Ascending aorta (tissue), 2 donors: ENCODE measurements around the gene PLXND1. TPM values are rescaled to one million over a fixed set of nuclear protein-coding genes. Genes with fewer than 3 reads are reported as not detected.

Source experiments
- DNase-seq, 2 donors: peaks; one replicate each; pipeline ENCODE4 v3.0.0-alpha.2; 2019; ENCODE audit warnings: low spot score in 2 of 2
- H3K27ac ChIP-seq, 2 donors: fragments of 200-600 bp; sonication (generic); one replicate each; pipeline ENCODE4 v1.5.1; 2016 to 2017; ENCODE audit warnings: mild to moderate bottlenecking in 1 of 2
- H3K27me3 ChIP-seq: fragments of 200-600 bp; sonication (generic); one replicate; pipeline ENCODE4 v1.5.1; 2017
- H3K36me3 ChIP-seq, 2 donors: fragments of 200-600 bp; sonication (generic); one replicate each; pipeline ENCODE4 v1.5.1; 2016
- H3K4me1 ChIP-seq, 2 donors: fragments of 200-600 bp; sonication (generic); one replicate each; pipeline ENCODE4 v1.5.1; 2016 to 2017; ENCODE audit warnings: mild to moderate bottlenecking in 1 of 2
- H3K4me3 ChIP-seq, 2 donors: fragments of 200-600 bp; sonication (generic); one replicate each; pipeline ENCODE4 v1.5.1; 2016 to 2017; ENCODE audit warnings: mild to moderate bottlenecking in 1 of 2
- H3K9me3 ChIP-seq, 2 donors: fragments of 200-600 bp; sonication (generic); one replicate each; pipeline ENCODE4 v1.5.1; 2016
- CTCF ChIP-seq, 3 experiments: fragments of 200-600 bp in 2 of 3; fragments of 450-650 bp in 1 of 3; sonication (generic) in 2 of 3; IDR thresholded peaks; one replicate each; pipeline ENCODE4 v1.5.1; 2016 to 2019; ENCODE audit warnings: antibody characterized with exemption in 3 of 3, mild to moderate bottlenecking in 1 of 3, moderate library complexity in 1 of 3
- intact Hi-C: fragments of 100-400 bp; cut with DNase I; formaldehyde crosslinking; loops from one replicate; pipeline ENCODE4 v1.15.1; 2023
- total RNA-seq: library from RNA; depleted of rRNA; stranded (reverse); fragments of >200 nt; gene quantifications from one replicate; pipeline ENCODE4 v1.1.0, GENCODE V29; 2016

PLXND1 gene
- total RNA-seq, 1 donor from 2014 or later, result 407 TPM

DNA sequence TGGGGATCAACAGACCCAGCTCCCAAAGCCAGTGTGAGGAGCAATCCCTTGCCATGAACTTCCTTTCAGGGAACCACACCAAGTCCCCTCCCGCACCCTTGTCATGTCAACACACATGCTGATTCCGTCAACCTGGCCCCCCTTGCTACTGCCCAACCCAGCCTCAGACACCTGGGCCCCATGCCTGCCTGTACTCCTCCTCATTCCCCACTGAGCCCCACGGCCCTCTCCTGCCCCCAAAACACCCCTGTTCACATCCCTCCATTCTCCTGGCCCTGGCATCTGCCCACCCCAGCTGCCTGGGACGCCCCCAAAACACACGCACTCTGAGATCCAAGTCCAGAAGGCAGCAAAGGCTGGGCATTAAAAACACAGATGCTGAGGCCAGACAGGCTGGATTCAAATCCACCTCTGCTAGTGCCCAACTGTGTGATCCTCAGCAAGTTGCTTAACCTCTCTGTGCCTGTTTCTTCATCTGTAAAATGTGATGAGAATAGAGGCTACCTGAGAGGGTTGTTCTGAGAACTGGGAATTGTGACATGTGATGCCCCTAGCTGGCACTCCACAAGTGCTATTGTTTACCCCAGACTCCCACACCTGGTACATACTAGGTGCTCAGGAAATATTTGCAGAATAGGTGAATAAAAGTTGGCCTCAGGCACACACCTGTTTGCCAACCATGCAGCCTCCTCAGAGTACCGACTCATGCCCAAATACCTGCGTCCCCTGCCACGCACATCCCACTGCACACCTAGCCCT is 2.3 kb downstream of the PLXND1 start:
- H3K36me3 ChIP-seq, result no peaks in the 10 kb centered on the region
- H3K4me1 ChIP-seq, result peaks cover 21 to 59% of the 10 kb centered on the region in 2 donors
- H3K4me3 ChIP-seq, result peak overlapping the region; percentile 84 to 90
- no peaks in the 10 kb centered on the region for H3K9me3 ChIP-seq
- peak overlapping the region; percentile 85 to 93 for H3K27ac ChIP-seq
- intact Hi-C loops, result loop anchor here (1.0 to 2.0 kb wide), 3 partner anchors 8 to 43 kb away; no protein-coding TSS in a partner anchor
- no peak for TF ChIP-seq CTCF (IDR thresholded peaks at IDR 0.05)
- no peak for DNase-seq
- H3K27me3 ChIP-seq, result no peaks in the 10 kb centered on the region

DNA sequence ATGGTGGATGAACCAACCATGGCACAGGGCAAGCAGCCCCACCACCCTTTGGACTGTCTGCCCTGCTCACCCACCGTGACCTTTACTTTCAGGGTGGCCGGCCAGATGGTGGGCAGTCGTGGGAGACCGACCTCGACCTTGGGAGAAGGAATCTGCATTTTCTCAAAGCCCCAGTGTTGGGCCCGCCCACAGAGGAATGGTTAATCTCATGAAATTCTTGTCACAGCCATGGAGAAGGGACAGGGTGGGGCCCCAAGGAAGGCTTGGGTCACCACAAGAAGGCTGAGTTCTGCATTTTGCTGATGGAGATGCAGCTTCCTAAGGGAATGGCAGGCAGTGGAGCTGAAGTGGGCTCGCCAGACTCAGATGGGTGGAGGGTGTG is 2.9 kb downstream of the PLXND1 start:
- Histone ChIP-seq H3K27ac (peak overlapping the region; percentile 85 to 93), H3K4me1 (peaks cover 23 to 59% of the 10 kb centered on the region in 2 donors)
- intact Hi-C loops, result loop anchor here (1.0 kb wide), 1 partner anchor 23 kb away; no protein-coding TSS in a partner anchor

DNA sequence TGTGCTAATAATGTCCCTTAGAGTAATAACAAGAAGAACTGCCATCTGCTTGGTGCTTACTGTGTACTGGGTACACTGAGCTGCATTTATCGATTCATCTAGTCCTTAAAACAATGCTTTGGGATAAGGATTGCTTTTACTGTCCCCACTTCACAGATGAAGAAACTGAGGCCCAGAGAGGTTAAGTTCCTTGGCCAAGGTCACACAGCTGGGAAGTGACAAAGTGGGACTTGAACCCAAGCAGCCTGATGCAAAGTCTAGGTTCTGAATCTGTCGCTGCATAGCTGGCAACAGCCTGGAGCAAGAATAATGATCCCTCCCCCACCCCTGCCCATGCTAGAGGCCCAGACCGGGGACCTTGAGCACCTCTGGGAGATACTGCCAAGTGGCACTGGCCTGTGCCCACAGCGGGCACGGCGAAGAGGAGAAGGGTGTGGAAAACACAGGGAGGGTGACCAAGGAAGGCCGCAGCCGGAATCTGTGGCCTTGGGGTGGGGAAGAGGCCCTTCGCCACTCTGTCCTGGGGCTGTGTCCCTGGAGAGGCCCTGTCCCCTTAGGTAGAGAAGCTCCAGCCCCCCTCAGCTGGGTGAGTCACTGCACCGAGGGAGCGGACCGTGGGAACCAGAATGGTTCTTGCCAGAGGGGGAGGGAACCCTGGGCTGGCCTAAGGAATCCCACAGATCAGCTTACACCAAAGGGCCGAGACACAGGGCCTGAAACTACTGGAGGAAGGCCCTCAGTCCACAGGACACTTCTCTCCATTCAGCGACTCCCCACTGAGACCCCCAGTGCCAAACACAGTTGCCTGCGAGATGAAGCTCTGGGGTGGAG is 3.5 kb downstream of the PLXND1 start:
- no peak for TF ChIP-seq CTCF (IDR thresholded peaks at IDR 0.05)
- Histone ChIP-seq H3K36me3 (no peaks in the 10 kb centered on the region), H3K4me3 (peak overlapping the region; percentile 31 to 84), H3K27me3 (no peaks in the 10 kb centered on the region), H3K4me1 (peaks cover 29 to 60% of the 10 kb centered on the region in 2 donors), H3K9me3 (no peaks in the 10 kb centered on the region), H3K27ac (peak overlapping the region; percentile 85 to 93)
- DNase-seq, result peak; percentile 53 to 93
- intact Hi-C loops, result loop anchor here (1.0 kb wide), 1 partner anchor 23 kb away; no protein-coding TSS in a partner anchor

More for the DNA sequence above, 2.9 kb downstream of the PLXND1 start:
- no peak for TF ChIP-seq CTCF (IDR thresholded peaks at IDR 0.05)
- no peak for DNase-seq
- Histone ChIP-seq H3K4me3 (peak overlapping the region; percentile 84 to 90), H3K9me3 (no peaks in the 10 kb centered on the region), H3K27me3 (no peaks in the 10 kb centered on the region), H3K36me3 (no peaks in the 10 kb centered on the region)

- intact Hi-C loops, result no loop called here
- peak overlapping the region; percentile 31 to 84 for H3K4me3 ChIP-seq
- no peaks in the 10 kb centered on the region for H3K36me3 ChIP-seq
- H3K27me3 ChIP-seq, result no peaks in the 10 kb centered on the region
- no peak for TF ChIP-seq CTCF (IDR thresholded peaks at IDR 0.05)
- H3K4me1 ChIP-seq, result peaks cover 35 to 60% of the 10 kb centered on the region in 2 donors
- no peaks in the 10 kb centered on the region for H3K9me3 ChIP-seq
- H3K27ac ChIP-seq, result peak overlapping the region; percentile 85 to 93
- DNase-seq, result no peak
These were observed 4.2 kb downstream of the PLXND1 start for GRCh38 chr3:129602309-129602708.

- peaks cover 41 to 65% of the 10 kb centered on the region in 2 donors for H3K4me1 ChIP-seq
- intact Hi-C loops, result no loop called here
- H3K36me3 ChIP-seq, result no peaks in the 10 kb centered on the region
- no peaks in the 10 kb centered on the region for H3K9me3 ChIP-seq
- DNase-seq, result no peak
- TF ChIP-seq CTCF (IDR thresholded peaks at IDR 0.05), result no peak
- no peaks in the 10 kb centered on the region for H3K27me3 ChIP-seq
- H3K4me3 ChIP-seq, result peak overlapping the region in 1 of 2 donors; percentile 84
- peak overlapping the region; percentile 85 to 93 for H3K27ac ChIP-seq
These were observed 4.8 kb downstream of the PLXND1 start for GRCh38 chr3:129601713-129602112.
